SK-N-SH (cell line): Measurements from ENCODE around the gene ZNF106.

Source experiments
- EP300 ChIP-seq, 2 experiments: IDR thresholded peaks; 2 replicates each; pipeline versions ENCODE4 v1.4.0 to v1.6.1; 2012; ENCODE audit warnings: borderline replicate concordance in 1 of 2, low read depth in 1 of 2, low read length in 1 of 2
- EZH2phosphoT487 ChIP-seq: fragments of 200-600 bp; sonication (generic); IDR thresholded peaks from 2 replicates; pipeline ENCODE4 v1.6.1; 2017; ENCODE audit warnings: low read depth, mixed run types, mild to moderate bottlenecking, antibody characterized with exemption, moderate library complexity, borderline replicate concordance
- FOXM1 ChIP-seq: IDR thresholded peaks from 2 replicates; pipeline ENCODE4 v1.4.0; 2012; ENCODE audit warnings: low read depth, mild to moderate bottlenecking
- JUND ChIP-seq: IDR thresholded peaks from 2 replicates; pipeline ENCODE4 v1.4.0; 2012
- MEF2A ChIP-seq: IDR thresholded peaks from 2 replicates; pipeline ENCODE4 v1.4.0; 2012; ENCODE audit warnings: low read depth, borderline replicate concordance
- MXI1 ChIP-seq: IDR thresholded peaks from 2 replicates; pipeline ENCODE4 v1.6.1; 2012; ENCODE audit warnings: mild to moderate bottlenecking, low read depth, low read length, improper control_type of control experiment
- POLR2AphosphoS5 ChIP-seq: IDR thresholded peaks from 2 replicates; pipeline ENCODE4 v1.6.1; 2012; ENCODE audit warnings: low read depth, low read length
- RCOR1 ChIP-seq: fragments of 150-350 bp; IDR thresholded peaks from 2 replicates; pipeline ENCODE4 v1.6.1; 2017; ENCODE audit warnings: antibody characterized with exemption, low read length
- SIN3A ChIP-seq: IDR thresholded peaks from 2 replicates; pipeline ENCODE4 v1.6.1; 2012; ENCODE audit warnings: low read depth, mild to moderate bottlenecking, low read length, moderate library complexity, borderline replicate concordance
- SMC3 ChIP-seq: IDR thresholded peaks from 2 replicates; pipeline ENCODE4 v1.6.1; 2012; ENCODE audit warnings: low read depth, low read length, improper control_type of control experiment
- TAF1 ChIP-seq: IDR thresholded peaks from 2 replicates; pipeline ENCODE4 v1.6.1; 2012; ENCODE audit warnings: low read depth, mild to moderate bottlenecking, low read length, moderate library complexity, borderline replicate concordance
- TF ChIP-seq, protein P1 (sequence below): IDR thresholded peaks from 2 replicates; pipeline ENCODE4 v1.6.1; 2012; ENCODE audit warnings: mild to moderate bottlenecking, low read depth, low read length, moderate library complexity
- TF ChIP-seq, protein P2 (sequence below): fragments of 200-600 bp; sonication (generic); IDR thresholded peaks from 2 replicates; pipeline ENCODE4 v1.6.1; 2017; ENCODE audit warnings: antibody characterized with exemption, mild to moderate bottlenecking, moderate library complexity
- TF ChIP-seq, protein P3 (sequence below): fragments of 150-350 bp; IDR thresholded peaks from 2 replicates; pipeline ENCODE4 v1.6.1; 2017; ENCODE audit warnings: antibody characterized with exemption, low read length, low read depth, borderline replicate concordance

DNA sequence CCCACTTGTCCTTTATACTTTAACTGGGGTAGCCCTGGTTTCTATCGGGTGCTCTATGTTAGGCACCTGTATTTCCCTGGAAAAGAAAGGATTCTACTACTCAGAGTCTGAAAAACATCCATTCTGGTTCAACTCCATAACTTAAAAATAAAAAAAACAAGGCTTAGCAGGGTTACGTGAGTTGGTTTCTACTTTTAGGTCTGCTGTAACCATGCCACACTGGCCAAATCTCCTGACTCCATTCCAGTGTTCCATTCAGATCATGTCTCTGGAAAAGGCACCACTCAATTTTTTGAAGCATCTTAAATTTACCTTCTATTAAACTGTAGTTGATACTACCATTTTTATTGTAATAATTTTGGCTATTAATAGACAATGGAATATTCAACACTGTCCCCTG is 69.6 kb downstream of the ZNF106 start:
- TF ChIP-seq, protein P1, sequence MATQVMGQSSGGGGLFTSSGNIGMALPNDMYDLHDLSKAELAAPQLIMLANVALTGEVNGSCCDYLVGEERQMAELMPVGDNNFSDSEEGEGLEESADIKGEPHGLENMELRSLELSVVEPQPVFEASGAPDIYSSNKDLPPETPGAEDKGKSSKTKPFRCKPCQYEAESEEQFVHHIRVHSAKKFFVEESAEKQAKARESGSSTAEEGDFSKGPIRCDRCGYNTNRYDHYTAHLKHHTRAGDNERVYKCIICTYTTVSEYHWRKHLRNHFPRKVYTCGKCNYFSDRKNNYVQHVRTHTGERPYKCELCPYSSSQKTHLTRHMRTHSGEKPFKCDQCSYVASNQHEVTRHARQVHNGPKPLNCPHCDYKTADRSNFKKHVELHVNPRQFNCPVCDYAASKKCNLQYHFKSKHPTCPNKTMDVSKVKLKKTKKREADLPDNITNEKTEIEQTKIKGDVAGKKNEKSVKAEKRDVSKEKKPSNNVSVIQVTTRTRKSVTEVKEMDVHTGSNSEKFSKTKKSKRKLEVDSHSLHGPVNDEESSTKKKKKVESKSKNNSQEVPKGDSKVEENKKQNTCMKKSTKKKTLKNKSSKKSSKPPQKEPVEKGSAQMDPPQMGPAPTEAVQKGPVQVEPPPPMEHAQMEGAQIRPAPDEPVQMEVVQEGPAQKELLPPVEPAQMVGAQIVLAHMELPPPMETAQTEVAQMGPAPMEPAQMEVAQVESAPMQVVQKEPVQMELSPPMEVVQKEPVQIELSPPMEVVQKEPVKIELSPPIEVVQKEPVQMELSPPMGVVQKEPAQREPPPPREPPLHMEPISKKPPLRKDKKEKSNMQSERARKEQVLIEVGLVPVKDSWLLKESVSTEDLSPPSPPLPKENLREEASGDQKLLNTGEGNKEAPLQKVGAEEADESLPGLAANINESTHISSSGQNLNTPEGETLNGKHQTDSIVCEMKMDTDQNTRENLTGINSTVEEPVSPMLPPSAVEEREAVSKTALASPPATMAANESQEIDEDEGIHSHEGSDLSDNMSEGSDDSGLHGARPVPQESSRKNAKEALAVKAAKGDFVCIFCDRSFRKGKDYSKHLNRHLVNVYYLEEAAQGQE, result no peak
- TF ChIP-seq EZH2phosphoT487, result no peak
- TF ChIP-seq SMC3, result no peak
- TF ChIP-seq, protein P2, sequence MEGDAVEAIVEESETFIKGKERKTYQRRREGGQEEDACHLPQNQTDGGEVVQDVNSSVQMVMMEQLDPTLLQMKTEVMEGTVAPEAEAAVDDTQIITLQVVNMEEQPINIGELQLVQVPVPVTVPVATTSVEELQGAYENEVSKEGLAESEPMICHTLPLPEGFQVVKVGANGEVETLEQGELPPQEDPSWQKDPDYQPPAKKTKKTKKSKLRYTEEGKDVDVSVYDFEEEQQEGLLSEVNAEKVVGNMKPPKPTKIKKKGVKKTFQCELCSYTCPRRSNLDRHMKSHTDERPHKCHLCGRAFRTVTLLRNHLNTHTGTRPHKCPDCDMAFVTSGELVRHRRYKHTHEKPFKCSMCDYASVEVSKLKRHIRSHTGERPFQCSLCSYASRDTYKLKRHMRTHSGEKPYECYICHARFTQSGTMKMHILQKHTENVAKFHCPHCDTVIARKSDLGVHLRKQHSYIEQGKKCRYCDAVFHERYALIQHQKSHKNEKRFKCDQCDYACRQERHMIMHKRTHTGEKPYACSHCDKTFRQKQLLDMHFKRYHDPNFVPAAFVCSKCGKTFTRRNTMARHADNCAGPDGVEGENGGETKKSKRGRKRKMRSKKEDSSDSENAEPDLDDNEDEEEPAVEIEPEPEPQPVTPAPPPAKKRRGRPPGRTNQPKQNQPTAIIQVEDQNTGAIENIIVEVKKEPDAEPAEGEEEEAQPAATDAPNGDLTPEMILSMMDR, result no peak
- TF ChIP-seq MXI1, result no peak
- TF ChIP-seq, protein P3, sequence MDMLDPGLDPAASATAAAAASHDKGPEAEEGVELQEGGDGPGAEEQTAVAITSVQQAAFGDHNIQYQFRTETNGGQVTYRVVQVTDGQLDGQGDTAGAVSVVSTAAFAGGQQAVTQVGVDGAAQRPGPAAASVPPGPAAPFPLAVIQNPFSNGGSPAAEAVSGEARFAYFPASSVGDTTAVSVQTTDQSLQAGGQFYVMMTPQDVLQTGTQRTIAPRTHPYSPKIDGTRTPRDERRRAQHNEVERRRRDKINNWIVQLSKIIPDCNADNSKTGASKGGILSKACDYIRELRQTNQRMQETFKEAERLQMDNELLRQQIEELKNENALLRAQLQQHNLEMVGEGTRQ, result no peak
- no peak for TF ChIP-seq POLR2AphosphoS5
- TF ChIP-seq RCOR1, result no peak
- TF ChIP-seq JUND, result no peak
- no peak for TF ChIP-seq EP300 (IDR thresholded peaks at IDR 0.05; ENCODE audit: borderline replicate concordance in 1 of 2, low read depth in 1 of 2, low read length in 1 of 2)
- TF ChIP-seq SIN3A, result no peak
- no peak for TF ChIP-seq TAF1
- no peak for TF ChIP-seq FOXM1
- TF ChIP-seq MEF2A, result no peak
